HG02759 (cell line): ENCODE measurements around the gene TAS2R31.

Experiments used
- ATAC-seq: cut with Tn5 transposase; IDR thresholded peaks from one replicate; pipeline ENCODE4 v1.9.1; 2021; ENCODE audit warnings: mild to moderate bottlenecking, moderate library complexity; ENCODE audit not compliant: unreplicated experiment

TAS2R31 gene

DNA sequence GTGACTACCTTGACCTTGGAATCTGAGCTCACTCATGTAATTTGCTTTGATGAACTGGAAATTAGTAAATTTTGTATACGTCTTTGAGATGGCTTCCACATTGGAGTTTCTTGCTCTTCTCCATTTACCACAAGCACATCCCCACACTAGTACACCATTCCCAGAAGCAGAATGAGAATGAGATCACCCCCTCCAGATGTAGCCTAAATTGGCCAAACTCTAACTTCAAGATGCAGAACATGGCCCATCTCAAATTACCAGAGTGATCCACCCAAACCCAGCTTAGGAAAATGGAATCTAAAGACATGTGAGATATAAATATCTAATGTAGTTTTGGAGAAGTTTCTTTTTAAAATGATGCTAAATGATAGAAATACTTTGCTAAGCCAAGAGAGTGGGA lies 23.6 kb downstream of the TAS2R31 start:
- ATAC-seq, result no peak

DNA sequence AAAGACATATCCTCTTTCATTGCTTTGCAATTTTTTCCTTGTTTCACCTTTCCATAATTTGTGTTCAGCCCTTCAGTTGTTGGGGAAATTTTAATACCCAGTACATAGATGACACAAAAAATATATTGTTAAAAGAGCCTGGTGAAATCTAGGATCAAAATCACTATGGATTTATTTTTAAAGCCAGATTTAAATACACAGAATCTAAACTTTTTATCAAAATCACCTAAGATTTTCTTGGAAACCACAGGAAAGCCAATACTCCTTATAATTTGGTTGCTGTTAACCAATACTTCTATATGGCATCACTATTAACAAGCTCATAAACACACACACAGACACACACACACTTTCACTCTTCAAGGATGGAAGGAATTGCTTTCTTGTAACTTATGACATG lies 33.0 kb downstream of the TAS2R31 start, which contains the start of gene TAS2R20:
Gene TAS2R20 (minus strand): TSS at position 101 of the 400 bp plus-strand sequence. CDS start 429 bp downstream, outside the sequence.
- ATAC-seq, result no peak

DNA sequence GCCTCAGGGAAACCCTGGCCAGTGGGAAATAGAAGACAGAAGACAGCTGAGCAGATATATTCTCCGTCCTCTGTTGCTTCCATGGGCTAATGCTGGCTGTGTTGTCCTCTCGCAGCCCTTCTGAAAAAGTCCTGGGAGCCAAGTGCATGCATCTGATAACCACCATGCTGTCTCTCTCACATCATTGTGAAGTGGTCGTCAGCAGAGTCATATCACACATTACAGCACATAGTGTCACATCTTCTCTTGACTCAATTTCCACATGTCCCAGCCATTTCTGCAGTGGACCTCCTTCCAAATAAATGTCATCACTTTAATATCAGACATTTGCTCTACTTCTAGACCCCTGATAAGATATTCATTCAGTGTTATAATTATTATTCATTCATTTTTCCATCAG lies 36.9 kb downstream of the TAS2R31 start:
- no peak for ATAC-seq

DNA sequence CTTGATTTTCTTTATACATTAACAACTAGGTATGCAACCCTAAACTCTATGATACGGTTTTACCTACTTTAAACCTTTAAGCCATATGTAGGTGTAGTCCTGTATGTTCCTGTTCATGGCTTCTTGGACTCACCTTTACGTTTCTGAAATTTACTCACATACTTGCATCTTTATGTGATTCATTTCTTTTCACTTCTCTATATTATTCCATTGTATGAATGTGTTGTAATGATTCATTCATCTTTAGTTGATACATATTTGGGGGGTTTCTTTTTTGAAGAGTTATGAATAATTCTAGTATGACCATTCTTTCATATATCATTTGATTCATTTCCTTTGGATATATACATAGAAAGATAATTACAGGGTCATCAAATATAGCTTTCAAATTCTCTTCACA lies 42.1 kb downstream of the TAS2R31 start:
- no peak for ATAC-seq

DNA sequence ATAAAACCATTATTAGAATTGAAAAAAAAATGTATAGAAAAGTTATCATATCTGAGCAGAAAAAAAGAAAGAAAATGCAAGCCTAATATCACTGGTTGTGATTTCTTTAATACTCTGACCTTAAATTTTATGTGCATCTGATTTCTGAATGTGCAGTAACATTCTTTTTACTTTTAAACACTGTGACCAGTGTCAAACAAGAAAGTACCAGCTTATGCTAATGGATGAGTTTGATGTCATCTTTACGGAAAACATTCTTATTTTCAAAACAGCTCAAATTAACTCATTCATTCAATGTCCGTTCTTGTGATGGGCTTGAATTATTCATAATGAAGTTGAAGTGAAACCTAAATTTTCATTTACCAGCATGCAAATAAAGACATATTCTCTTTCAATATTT lies 44.4 kb downstream of the TAS2R31 start, which contains the start of gene TAS2R50:
Gene TAS2R50 (minus strand): TSS at position 101 of the 400 bp plus-strand sequence. CDS start 52 bp downstream, at position 49.
- ATAC-seq, result no peak

GRCh38 chr12:10982244-10982643 lies 49.0 kb downstream of the TAS2R31 start:
- ATAC-seq, result no peak
